SHP77 treated with DMSO at 0.1 percent for 48 hours (cell line): Measurements from ENCODE around the gene ST6GALNAC3.

ENCODE experiments used
- DNase-seq: peaks from one replicate; lab custom pipeline; 2025; lab: John Stamatoyannopoulos, UW

Gene ST6GALNAC3

GRCh38 chr1:76142771-76143540 is 68.4 kb downstream of the ST6GALNAC3 start:
- DNase-seq = no peak

- no peak for DNase-seq
Observed at GRCh38 chr1:76144247-76144646, 69.7 kb downstream of the ST6GALNAC3 start.

- DNase-seq = no peak
Observed at GRCh38 chr1:76145332-76145731, 70.8 kb downstream of the ST6GALNAC3 start.

DNA sequence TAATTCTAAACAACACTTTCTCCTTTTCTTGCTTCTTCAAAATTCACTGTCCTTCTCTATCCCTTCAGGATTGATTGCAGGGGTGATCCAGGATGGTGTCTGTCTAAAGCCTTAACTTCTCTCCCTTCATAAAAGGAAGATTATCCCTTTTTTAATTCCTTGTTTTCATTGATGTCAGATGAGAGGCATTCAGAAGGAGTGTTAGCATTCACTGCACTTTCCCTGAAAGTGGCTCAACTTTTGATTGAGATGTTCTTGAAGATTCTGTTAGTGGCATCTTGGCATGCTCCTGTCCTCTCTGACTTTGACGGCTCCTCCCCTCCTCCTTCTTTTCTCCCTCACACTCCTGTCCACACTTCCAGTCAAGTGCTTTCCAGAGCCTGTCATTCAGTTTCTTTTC is 71.6 kb downstream of the ST6GALNAC3 start:
- no peak for DNase-seq

- DNase-seq = no peak
Observed at GRCh38 chr1:76147917-76148316, 73.4 kb downstream of the ST6GALNAC3 start.

GRCh38 chr1:76148460-76148859 is 73.9 kb downstream of the ST6GALNAC3 start:
- no peak for DNase-seq

GRCh38 chr1:76153841-76154205 is 79.3 kb downstream of the ST6GALNAC3 start:
- DNase-seq = no peak

DNA sequence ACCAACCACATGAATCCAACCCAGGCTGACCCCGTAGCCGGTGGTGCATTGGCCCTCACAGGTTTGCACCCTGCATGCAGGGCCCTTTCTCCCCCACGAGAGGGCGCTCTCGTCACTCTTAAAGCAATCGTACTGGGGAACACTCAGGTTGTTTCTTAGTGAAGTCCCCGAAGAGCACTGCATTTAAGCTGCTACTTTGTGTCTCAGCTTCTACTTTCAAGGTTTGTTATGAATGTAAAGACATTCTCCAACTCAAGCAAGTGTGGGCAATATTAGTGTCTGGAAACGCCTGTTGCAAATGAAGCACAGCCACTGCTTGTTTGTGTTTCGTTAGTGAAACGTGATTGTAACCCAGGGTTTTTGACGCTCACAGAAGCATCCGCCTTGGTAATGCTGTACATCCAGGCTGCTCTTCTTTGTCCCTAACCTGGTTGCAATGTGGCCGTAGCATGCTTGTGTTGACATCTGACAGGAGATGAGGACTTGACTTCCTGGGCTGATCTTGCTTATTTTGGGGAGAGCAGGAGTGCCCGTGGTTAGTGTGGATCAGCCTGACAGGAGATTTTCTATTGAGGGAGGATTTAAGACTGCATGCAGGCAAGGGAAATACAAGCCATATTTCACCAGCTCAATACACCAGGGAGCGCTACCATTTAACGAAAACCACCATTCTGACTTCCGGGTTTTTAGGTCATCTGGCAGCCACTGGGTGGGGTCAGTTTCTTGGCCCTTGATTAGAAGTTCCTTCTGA is 79.8 kb downstream of the ST6GALNAC3 start:
- DNase-seq = peak; percentile 23

GRCh38 chr1:76156987-76157386 is 82.4 kb downstream of the ST6GALNAC3 start:
- no peak for DNase-seq

- no peak for DNase-seq
Observed at GRCh38 chr1:76158126-76158525, 83.6 kb downstream of the ST6GALNAC3 start.

GRCh38 chr1:76160225-76160624 is 85.7 kb downstream of the ST6GALNAC3 start:
- DNase-seq = no peak

GRCh38 chr1:76161451-76161850 is 86.9 kb downstream of the ST6GALNAC3 start:
- no peak for DNase-seq

- peak; percentile 0 for DNase-seq
Observed at GRCh38 chr1:76162254-76162653, 87.7 kb downstream of the ST6GALNAC3 start.

DNA sequence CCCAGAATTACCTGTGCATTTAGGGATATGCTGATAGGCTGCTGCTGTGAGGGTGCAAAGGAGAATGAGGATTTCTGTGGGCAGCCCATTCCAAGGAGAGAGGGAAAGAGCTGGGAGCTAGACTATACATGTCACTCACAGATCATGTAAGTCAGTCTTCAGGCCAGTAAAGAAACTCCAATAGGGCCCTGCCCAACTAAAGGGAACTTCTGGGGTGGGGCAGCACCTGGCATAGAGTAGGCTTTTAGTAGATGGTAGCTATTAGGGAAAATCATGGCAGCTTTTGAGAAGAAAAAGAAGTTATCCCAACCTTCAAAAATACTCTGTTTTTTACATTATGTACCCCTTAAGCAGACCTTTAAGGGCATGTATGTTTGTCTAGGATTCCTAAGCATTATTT is 89.6 kb downstream of the ST6GALNAC3 start:
- no peak for DNase-seq

- no peak for DNase-seq
Observed at GRCh38 chr1:76170084-76170483, 95.5 kb downstream of the ST6GALNAC3 start.

DNA sequence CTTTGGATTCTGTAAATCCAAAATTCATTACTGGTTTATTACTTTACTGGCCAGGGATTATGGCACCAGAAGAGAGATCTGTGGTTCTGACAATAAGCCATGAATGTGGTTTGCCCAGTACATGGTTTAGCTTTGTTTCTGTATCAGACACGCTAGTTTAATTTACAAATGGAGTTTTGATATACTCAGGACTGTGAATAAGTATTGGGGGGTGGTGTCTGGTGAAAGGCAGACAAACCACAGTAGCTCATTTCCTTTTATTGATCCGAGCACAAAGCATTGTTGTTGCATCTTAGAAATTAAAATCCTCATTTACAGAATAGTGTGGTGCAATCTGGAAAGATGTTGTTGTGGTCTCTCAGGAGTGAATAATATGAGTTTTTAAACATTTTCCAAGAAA is 96.0 kb downstream of the ST6GALNAC3 start:
- no peak for DNase-seq

GRCh38 chr1:76176000-76176399 is 101.5 kb downstream of the ST6GALNAC3 start:
- DNase-seq = no peak

- DNase-seq = no peak
Observed at GRCh38 chr1:76177615-76178014, 103.1 kb downstream of the ST6GALNAC3 start.

DNA sequence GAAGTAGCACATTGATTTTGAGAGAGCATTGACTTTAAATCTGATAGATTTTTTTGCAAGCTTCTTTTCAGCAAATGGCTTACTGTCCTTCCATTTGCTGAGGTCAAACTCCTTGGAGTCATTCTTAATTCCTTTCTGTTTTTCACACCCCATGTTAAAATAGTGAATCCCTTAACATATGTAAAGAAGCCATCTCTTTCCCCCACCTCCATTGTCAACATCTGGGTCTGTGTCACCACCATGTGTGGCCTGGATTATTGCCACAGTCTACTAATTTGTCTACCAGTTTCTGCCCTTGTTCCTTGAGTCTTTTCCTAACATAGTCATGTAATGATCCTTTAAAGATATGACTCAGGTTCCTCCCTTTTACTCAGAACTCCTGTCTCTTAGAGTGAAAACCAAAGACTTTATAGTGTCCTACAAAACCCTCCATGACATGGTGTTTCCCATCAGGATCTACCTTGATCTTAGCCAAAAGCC is 104.7 kb downstream of the ST6GALNAC3 start:
- DNase-seq = no peak

DNA sequence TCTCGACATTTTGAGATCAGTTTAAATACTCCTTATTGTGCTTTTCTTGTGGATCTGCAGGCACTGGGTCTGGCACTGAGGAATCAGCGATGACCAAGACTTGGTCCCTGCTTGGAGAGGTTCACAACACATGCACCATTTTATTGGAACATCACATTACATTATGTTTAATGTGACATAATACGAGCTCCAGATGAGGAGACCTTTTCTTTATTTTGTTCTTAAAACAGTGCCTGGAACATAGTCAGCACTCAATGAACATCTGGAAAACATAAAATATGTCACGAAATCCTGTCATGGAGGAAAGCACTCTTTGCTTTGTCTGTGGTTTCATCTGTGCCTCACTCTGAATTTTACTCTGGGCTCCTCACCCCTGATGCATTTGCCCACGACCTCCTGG is 110.7 kb downstream of the ST6GALNAC3 start:
- no peak for DNase-seq

GRCh38 chr1:76186554-76187170 is 112.1 kb downstream of the ST6GALNAC3 start:
- no peak for DNase-seq

DNA sequence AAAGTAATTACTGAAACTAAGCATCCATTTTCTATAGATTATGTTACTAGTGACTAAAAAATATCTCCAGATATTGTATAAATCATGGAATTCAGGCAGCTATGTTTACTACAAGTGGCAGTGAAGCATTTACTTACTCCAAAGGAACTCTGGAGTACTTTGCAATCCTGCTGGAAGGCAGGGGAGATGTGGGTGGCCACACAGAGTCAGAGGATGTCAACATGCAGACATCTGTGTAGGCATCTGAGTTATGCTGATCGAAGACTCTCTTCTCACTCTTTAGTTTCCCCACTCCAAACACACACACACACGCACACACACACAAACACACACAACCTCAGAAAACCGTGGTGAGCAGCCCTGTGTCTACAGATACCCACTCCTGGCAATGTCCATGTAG is 112.9 kb downstream of the ST6GALNAC3 start:
- no peak for DNase-seq

- DNase-seq = no peak
Observed at GRCh38 chr1:76189310-76189709, 114.8 kb downstream of the ST6GALNAC3 start.
